Cortex of kidney (tissue), 1 donor: Measurements from ENCODE around the gene ESR1.
"Not testable (repeated sequence)": the region's sequence is repeated elsewhere in the genome, so short reads cannot be mapped to it uniquely, and the experiment has no call there.

Source experiments
- DNase-seq: peaks from one replicate; lab custom pipeline; 2025; lab: John Stamatoyannopoulos, UW

Gene ESR1

GRCh38 chr6:151894426-151894825 is 86.9 kb downstream of the ESR1 start:
- DNase-seq = not testable (repeated sequence)

- DNase-seq = not testable (repeated sequence)
Measured at GRCh38 chr6:151899221-151899620, 91.7 kb downstream of the ESR1 start.

DNA sequence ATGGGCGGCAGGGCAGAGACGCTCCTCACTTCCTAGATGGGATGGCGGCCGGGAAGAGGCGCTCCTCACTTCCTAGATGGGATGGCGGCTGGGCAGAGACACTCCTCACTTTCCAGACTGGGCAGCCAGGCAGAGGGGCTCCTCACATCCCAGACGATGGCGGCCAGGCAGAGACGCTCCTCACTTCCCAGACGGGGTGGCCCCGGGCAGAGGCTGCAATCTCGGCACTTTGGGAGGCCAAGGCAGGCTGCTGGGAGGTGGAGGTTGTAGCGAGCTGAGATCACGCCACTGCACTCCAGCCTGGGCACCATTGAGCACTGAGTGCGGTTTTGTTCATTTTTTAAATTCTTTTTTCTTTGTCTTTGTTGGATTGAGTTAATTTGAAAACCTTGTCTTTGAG is 92.3 kb downstream of the ESR1 start:
- DNase-seq = not testable (repeated sequence)

DNA sequence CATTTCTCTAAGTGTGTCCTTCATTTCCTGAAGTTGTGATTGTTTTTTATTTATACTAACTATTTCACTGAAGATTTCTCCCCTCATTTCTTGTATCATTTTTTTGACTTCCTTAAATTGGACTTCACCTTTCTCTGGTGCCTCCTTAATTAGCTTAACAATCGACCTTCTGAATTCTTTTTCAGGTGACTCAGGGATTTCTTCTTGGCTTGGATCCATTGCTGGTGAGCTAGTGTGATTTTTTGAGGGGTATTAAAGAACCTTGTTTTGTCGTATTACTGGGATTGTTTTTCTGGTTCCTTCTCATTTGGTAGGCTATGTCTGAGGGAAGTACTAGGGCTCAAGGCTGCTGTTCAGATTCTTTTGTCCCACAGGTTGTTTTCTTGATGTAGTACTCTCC is 92.8 kb downstream of the ESR1 start:
- DNase-seq = no peak

- DNase-seq = no peak
Measured at GRCh38 chr6:151901009-151901411, 93.5 kb downstream of the ESR1 start.

- DNase-seq = no peak
Measured at GRCh38 chr6:151904631-151905030, 97.1 kb downstream of the ESR1 start.

DNA sequence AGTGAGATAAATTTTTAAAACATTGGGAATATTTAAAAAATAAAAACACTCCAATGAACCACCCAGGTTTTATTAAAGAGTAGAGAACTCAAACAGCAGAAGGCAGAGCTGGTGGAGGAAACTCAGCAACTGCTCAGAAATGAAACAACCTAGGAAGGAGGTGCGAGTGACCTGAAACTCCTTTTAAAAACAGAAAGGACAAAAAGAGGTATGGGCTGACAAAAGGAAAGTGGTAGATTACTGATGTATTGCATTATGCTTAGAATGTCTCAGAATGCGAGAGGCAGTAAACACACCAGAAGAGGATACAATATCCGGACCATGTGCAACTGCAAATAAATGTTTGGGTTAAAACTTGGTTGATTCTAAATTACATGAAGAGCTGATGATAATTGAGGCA is 97.6 kb downstream of the ESR1 start:
- no peak for DNase-seq

DNA sequence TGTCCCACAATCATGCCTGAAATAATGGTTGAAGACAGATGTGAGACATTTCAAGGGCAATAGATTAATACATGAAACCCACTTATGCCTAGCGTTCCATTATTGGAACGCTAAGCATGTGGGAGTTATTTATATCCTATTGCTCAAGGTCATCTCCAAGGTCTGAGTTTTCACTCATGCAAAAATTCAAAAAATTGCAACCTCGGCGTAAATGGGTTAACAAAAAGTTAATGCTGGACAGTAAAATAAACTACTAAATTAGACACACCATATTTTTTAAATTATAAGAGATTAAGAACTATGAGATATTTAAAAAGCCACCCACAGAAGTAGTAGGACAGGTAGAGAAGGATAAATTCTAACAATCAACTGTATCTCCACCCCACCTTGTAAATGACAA is 98.4 kb downstream of the ESR1 start:
- DNase-seq = no peak

DNA sequence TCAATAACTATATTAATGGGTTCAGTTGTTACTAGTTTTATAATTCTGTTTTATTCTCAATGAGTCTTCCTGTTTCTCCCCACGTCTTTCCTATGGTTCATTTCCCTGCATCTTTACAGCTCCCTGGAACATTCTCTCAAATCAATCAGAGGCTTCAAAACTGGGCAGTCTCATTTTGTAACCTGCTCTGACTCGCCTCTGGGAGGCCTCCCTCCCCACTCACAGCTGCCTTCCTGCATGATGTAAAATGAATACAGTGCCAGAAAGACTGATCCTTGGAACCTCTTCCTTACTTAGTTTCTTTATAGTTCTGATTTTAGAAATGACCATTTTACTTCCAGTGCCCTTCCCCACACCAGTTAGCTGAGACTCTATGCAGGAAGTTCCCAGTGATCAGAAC is 103.9 kb downstream of the ESR1 start:
- DNase-seq = no peak

DNA sequence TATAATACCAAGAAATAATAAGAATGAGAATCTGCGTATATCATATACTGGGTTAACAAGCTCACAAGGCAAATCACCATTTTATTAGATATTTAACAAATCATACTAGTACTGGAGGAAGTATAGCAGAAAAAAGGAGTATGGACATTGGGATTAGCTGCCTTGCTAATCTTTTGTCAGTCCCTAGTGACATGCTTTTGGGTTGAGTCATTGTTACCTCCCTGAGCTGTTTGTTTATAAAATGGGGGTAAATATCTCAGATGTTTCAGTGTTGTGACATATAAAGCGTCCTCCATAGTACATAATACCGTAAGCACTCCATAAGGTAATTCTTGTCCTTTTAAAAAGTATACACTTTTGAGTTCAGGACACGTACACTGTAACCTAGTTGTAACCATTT is 107.0 kb downstream of the ESR1 start:
- DNase-seq = no peak

GRCh38 chr6:151916075-151916474 is 108.6 kb downstream of the ESR1 start:
- no peak for DNase-seq

GRCh38 chr6:151916680-151917164 is 109.2 kb downstream of the ESR1 start:
- DNase-seq = no peak

- DNase-seq = no peak
Measured at GRCh38 chr6:151917531-151918329, 110.2 kb downstream of the ESR1 start.

GRCh38 chr6:151940307-151940706 is 132.8 kb downstream of the ESR1 start:
- no peak for DNase-seq

- no peak for DNase-seq
Measured at GRCh38 chr6:151948002-151948743, 140.7 kb downstream of the ESR1 start.

GRCh38 chr6:151958332-151958731 is 150.8 kb downstream of the ESR1 start:
- no peak for DNase-seq

DNA sequence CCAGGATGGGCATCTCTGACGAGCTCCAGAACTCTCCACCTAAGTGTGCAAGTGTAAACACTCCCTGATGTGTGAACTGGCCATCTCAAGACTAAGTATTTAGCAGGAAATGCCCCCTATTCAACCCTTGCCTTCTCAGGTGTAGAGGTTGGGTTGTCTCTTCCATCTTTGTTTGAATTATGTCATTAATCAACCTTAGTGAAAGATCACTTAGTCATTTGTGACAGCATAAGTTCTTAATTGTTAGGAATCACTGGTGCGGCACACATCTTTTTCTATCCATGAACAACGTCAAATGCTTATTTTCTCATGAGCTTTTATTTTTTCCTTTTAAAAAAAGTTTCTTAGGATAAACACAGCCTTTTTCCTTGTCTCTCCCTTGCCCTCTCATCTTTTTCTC is 151.6 kb downstream of the ESR1 start:
- DNase-seq = no peak

DNA sequence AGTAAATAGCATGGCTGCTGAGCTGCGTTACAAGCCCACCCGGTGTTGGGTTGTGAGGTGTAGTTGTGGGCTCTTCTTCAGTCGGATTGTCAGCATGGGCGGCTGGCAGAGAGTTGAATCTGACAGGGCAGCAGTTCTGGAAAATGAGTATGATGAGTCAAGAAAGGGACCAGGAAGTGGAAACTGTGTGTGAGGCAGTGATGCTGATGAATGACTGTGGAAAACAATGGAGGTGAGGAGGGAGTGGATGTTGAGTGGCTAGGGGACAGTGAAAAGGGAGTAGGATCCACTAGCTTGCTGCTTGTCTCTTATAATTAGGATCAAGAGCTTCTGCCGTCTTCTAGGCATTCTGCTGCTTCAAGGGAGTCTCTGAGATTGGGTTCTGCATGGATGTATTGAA is 154.3 kb downstream of the ESR1 start:
- no peak for DNase-seq

DNA sequence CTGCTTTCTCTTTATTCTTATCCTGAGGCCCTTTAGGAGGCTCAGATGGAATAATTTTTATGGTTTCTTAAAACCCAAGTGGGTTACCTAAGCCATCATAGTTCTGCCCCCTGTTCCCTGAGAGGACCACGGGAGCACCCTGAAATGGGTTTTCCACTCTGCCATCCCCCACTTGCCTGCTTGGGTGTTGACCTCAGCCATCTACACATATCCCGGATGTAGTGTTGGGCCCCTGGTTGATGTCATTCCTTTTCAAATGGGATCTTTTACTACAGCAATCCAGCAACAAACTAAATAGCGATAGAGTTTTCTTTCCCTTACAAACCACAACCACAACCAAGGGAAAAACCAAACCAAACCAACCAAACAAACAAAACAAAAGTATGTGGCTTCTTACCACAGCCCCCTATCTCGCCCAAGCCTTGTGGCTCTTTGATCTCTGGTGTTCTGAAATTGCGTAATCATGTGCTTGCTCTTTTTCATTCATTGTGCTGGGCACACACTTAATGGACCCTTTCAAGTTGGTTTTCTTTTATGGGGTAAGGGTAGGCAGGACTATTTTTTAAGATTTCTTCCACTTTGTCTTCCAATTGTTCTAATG is 154.9 kb downstream of the ESR1 start:
- no peak for DNase-seq

- no peak for DNase-seq
Measured at GRCh38 chr6:151963001-151963400, 155.5 kb downstream of the ESR1 start.

- DNase-seq = not testable (repeated sequence)
Measured at GRCh38 chr6:151964412-151964811, 156.9 kb downstream of the ESR1 start.

DNA sequence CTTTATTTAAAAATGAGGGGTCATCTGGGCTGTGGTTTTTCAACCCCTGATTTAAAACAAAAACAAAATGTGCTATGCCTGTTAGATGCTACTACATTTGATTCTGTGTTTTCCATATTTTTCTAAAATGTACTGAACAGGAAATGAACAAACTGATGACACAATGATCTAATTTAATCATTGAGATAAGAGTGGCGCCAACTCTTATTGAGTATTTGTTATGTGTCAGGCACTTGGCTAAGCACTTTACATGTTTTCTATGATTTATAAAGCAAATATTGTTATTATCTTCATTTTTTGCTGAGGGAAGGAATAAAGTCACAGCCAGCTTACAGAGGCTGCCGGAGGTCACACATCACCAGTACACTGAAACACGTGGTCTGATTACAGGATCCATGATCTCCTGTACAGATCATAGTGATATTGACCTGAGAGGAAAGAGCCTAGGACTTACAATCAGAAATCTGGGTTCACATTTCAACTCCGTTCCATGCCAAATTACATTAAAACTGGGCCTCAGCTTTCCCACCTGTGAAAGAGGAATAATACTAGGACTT is 166.7 kb downstream of the ESR1 start:
- DNase-seq = no peak

GRCh38 chr6:151975795-151976194 is 168.3 kb downstream of the ESR1 start:
- no peak for DNase-seq
